IMR-90 (cell line): ENCODE data around the gene SUGP2. TPM values are rescaled to one million over a fixed set of nuclear protein-coding genes. Genes with fewer than 3 reads are reported as not detected.

Experiments
- ATAC-seq: fragments of 200-7000 bp; cut with Tn5 transposase; 2 replicates; pipeline ENCODE4 v1.9.1; 2020; ENCODE audit warnings: low read depth, mild to moderate bottlenecking, moderate library complexity
- BruUV-seq: library from RNA; stranded (reverse); fragments of 400-500 nt; replicated peaks from 2 replicates; lab custom pipeline; 2021; lab: Mats Ljungman, UMichigan
- CTCF ChIA-PET: fragments of 300-600 bp; formaldehyde crosslinking; extraction: SDS; loops from one replicate; lab custom pipeline; 2021; ENCODE audit warnings: antibody characterized with exemption; lab: Yijun Ruan, JAX
- POLR2A ChIA-PET: fragments of 300-600 bp; sonication (Branson Sonifier 250); formaldehyde crosslinking; loops from one replicate; lab custom pipeline; 2022; ENCODE audit warnings: antibody characterized with exemption; ENCODE audit not compliant: unreplicated experiment; lab: Charles Lee
- DNase-seq: peaks from one replicate; pipeline ENCODE4 v3.0.0; 2013
- H2AFZ ChIP-seq: replicated peaks from 2 replicates; pipeline ENCODE3; 2013; ENCODE audit warnings: low read length, mild to moderate bottlenecking; ENCODE audit not compliant: poor library complexity
- H2AK5ac ChIP-seq: 2 replicates; pipeline ENCODE4 v1.6.1; 2013; ENCODE audit warnings: low read depth, low read length, inconsistent platforms
- H2AK9ac ChIP-seq: replicated peaks from 2 replicates; pipeline ENCODE3; 2013; ENCODE audit warnings: mild to moderate bottlenecking, low read depth, low read length, moderate library complexity; ENCODE audit not compliant: poor library complexity
- H2BK120ac ChIP-seq: 2 replicates; pipeline ENCODE4 v1.6.1; 2013; ENCODE audit warnings: low read depth, low read length, inconsistent platforms
- H2BK15ac ChIP-seq: 3 replicates; pipeline ENCODE4 v1.6.1; 2013; ENCODE audit warnings: low read depth, low read length, inconsistent platforms
- H2BK20ac ChIP-seq: 2 replicates; pipeline ENCODE4 v1.6.1; 2013; ENCODE audit warnings: low read depth, mild to moderate bottlenecking, inconsistent platforms, low read length, moderate library complexity
- H2BK5ac ChIP-seq: 2 replicates; pipeline ENCODE4 v1.6.1; 2013; ENCODE audit warnings: mild to moderate bottlenecking, low read depth, low read length, inconsistent platforms; ENCODE audit not compliant: poor library complexity, severe bottlenecking
- H3K14ac ChIP-seq: replicated peaks from 2 replicates; pipeline ENCODE4 v1.6.1; 2013; ENCODE audit warnings: low read depth, low read length, inconsistent platforms
- H3K18ac ChIP-seq: 2 replicates; pipeline ENCODE4 v1.6.1; 2013; ENCODE audit warnings: low read depth, low read length, control low read depth
- H3K23ac ChIP-seq: 2 replicates; pipeline ENCODE4 v1.6.1; 2013; ENCODE audit warnings: low read depth, low read length, inconsistent platforms
- H3K27ac ChIP-seq: 2 replicates; pipeline ENCODE4 v1.5.1; 2013; ENCODE audit warnings: mild to moderate bottlenecking, control low read depth, low read length; ENCODE audit not compliant: insufficient read depth
- H3K27me3 ChIP-seq: 2 replicates; pipeline ENCODE4 v1.6.1; 2013; ENCODE audit warnings: low read length; ENCODE audit not compliant: control insufficient read depth, insufficient read depth
- H3K36me3 ChIP-seq: 2 replicates; pipeline ENCODE4 v1.6.1; 2013; ENCODE audit warnings: low read length, mixed read lengths; ENCODE audit not compliant: control insufficient read depth, insufficient read depth
- H3K4ac ChIP-seq: 2 replicates; pipeline ENCODE4 v1.6.1; 2013; ENCODE audit warnings: low read depth, low read length, inconsistent platforms
- H3K4me1 ChIP-seq: 2 replicates; pipeline ENCODE4 v1.6.1; 2013; ENCODE audit warnings: low read length, mixed read lengths; ENCODE audit not compliant: control insufficient read depth, insufficient read depth
- H3K4me2 ChIP-seq: 2 replicates; pipeline ENCODE4 v1.6.1; 2013; ENCODE audit warnings: low read depth, mild to moderate bottlenecking, control low read depth, low read length, moderate library complexity
- H3K4me3 ChIP-seq: 2 replicates; pipeline ENCODE4 v1.5.1; 2013; ENCODE audit warnings: low read depth, mild to moderate bottlenecking, control low read depth, low read length, moderate library complexity; ENCODE audit not compliant: insufficient read depth
- H3K56ac ChIP-seq: 2 replicates; pipeline ENCODE4 v1.6.1; 2013; ENCODE audit warnings: low read length, inconsistent platforms; ENCODE audit not compliant: insufficient read depth; ENCODE audit errors: extremely low read depth
- H3K79me1 ChIP-seq, 2 experiments: 2 replicates each; pipeline ENCODE4 v1.6.1; 2013; ENCODE audit warnings: low read length in 2 of 2, inconsistent platforms in 1 of 2, low read depth in 1 of 2
- H3K9ac ChIP-seq: 2 replicates; pipeline ENCODE4 v1.6.1; 2013; ENCODE audit warnings: low read depth, low read length, control low read depth
- H3K9me1 ChIP-seq: 2 replicates; pipeline ENCODE4 v1.6.1; 2013; ENCODE audit warnings: low read length, inconsistent platforms; ENCODE audit not compliant: insufficient read depth
- H3K9me3 ChIP-seq: 2 replicates; pipeline ENCODE4 v1.6.1; 2013; ENCODE audit warnings: low read length; ENCODE audit not compliant: control insufficient read depth, insufficient read depth
- H4K20me1 ChIP-seq: 2 replicates; pipeline ENCODE4 v1.6.1; 2013; ENCODE audit warnings: low read length, inconsistent platforms; ENCODE audit not compliant: insufficient read depth
- H4K5ac ChIP-seq: 2 replicates; pipeline ENCODE4 v1.6.1; 2013; ENCODE audit warnings: mild to moderate bottlenecking, low read depth, low read length, control low read depth
- H4K8ac ChIP-seq, 2 experiments: 2 replicates each; pipeline ENCODE4 v1.6.1; 2013; ENCODE audit warnings: low read depth in 2 of 2, low read length in 2 of 2, control low read depth in 1 of 2, inconsistent platforms in 1 of 2
- H4K91ac ChIP-seq: 2 replicates; pipeline ENCODE4 v1.6.1; 2013; ENCODE audit warnings: low read depth, low read length, inconsistent platforms; ENCODE audit not compliant: insufficient read depth
- CEBPB ChIP-seq: IDR thresholded peaks from 2 replicates; pipeline ENCODE4 v1.6.1; 2012; ENCODE audit warnings: low read depth, low read length, improper control_type of control experiment
- ELK1 ChIP-seq: fragments of 150-350 bp; IDR thresholded peaks from 2 replicates; pipeline ENCODE4 v1.6.1; 2016; ENCODE audit warnings: low read depth, mild to moderate bottlenecking, low read length, moderate library complexity, borderline replicate concordance
- MAZ ChIP-seq: IDR thresholded peaks from 2 replicates; pipeline ENCODE4 v1.6.1; 2012; ENCODE audit warnings: low read depth, mild to moderate bottlenecking, low read length, improper control_type of control experiment, moderate library complexity, borderline replicate concordance
- POLR2A ChIP-seq: IDR thresholded peaks from 2 replicates; pipeline ENCODE4 v1.6.1; 2012; ENCODE audit warnings: mild to moderate bottlenecking, low read depth, low read length
- WGBS, 2 experiments: methylation state at CpG; one replicate each; pipeline versions ENCODE4 v1.1.5 to v1.1.7; 2013; ENCODE audit warnings: missing lambda C conversion rate in 2 of 2; ENCODE audit not compliant: insufficient read length in 1 of 2; ENCODE audit errors: extremely low coverage in 2 of 2; 5-methylcytosine and 5-hydroxymethylcytosine counted together
- dilution Hi-C: fragments of 300-500 bp; cut with HindIII; formaldehyde crosslinking; loops from one replicate; pipeline ENCODE4 v1.14.3; 2018; ENCODE audit warnings: low sequenced_read_pairs; ENCODE audit not compliant: unreplicated experiment
- in situ Hi-C: fragments of 300-500 bp; cut with MboI; formaldehyde crosslinking; loops from 3 replicates; pipeline ENCODE4 v1.14.3; 2019; ENCODE audit warnings: low sequenced_read_pairs, inconsistent platforms, mixed read lengths
- intact Hi-C: fragments of 100-400 bp; cut with micrococcal nuclease; formaldehyde crosslinking; loops from 2 replicates; pipeline ENCODE4 v1.10.0; 2022
- polyA plus RNA-seq, 3 experiments: library from polyadenylated mRNA; depleted of rRNA; stranded (reverse); fragments of >200 nt; gene quantifications; 2 replicates each; pipeline ENCODE4 v1.2.3, GENCODE V29; 2012; ENCODE audit warnings: low replicate concordance in 1 of 3
- total RNA-seq: library from RNA; depleted of rRNA; stranded (reverse); fragments of >200 nt; gene quantifications from 2 replicates; pipeline ENCODE4 v1.2.3, GENCODE V29; 2012
- TF ChIP-seq, protein P1 (sequence below): conservative IDR thresholded peaks from 2 replicates; pipeline ENCODE4 v1.5.1; 2012; ENCODE audit warnings: mild to moderate bottlenecking, low read depth, low read length, improper control_type of control experiment

Gene SUGP2
- total and polyA plus RNA-seq, 2 of the 4 experiments (the other 2 are of a cell fraction): 25.8 to 69.2 TPM

- DNase-seq: peak; percentile 31
- POLR2A ChIA-PET: no interaction called here
Observed at GRCh38 chr19:18972301-18972811, 61.0 kb downstream of the SUGP2 start.

More at GRCh38 chr19:18972301-18972811, 61.0 kb downstream of the SUGP2 start:
- no TSS peak for BruUV-seq
- Histone ChIP-seq H2BK15ac (no peak overlapping the region; the same call in 2 of the 3 replicates), H3K14ac (no peak overlapping the region), H3K27me3 (no peaks in the 10 kb centered on the region), H3K18ac (no peak overlapping the region), H2AK5ac (peak overlapping the region; percentile 15; the same call in 1 of the 2 replicates), H3K4me2 (peak overlapping the region; percentile 46; the same call in 1 of the 2 replicates), H3K9me1 (no peaks in the 10 kb centered on the region), H3K4ac (no peak overlapping the region; the same call in 1 of the 2 replicates), H4K8ac (no peak overlapping the region; a peak in 1 of 4 replicates), H3K4me3 (no peak overlapping the region), H2BK20ac (no peak overlapping the region), H3K4me1 (peaks cover 11% of the 10 kb centered on the region), H2AK9ac (no peak overlapping the region), H3K79me1 (no peaks in the 10 kb centered on the region), H3K27ac (no peak overlapping the region; the same call in 1 of the 2 replicates), H3K9me3 (no peaks in the 10 kb centered on the region), H3K36me3 (no peaks in the 10 kb centered on the region), H3K56ac (no peak overlapping the region), H3K9ac (no peak overlapping the region), H4K5ac (no peak overlapping the region), H2BK5ac (no peak overlapping the region), H3K23ac (no peak overlapping the region), H2AFZ (peak overlapping the region; percentile 59), H2BK120ac (no peak overlapping the region), H4K20me1 (no peaks in the 10 kb centered on the region), H4K91ac (no peak overlapping the region)
- CTCF ChIA-PET: interaction anchor here (0.6 to 0.7 kb wide), 3 partner anchors 14 to 82 kb away, joined by 3 to 5 read pairs (median 3); no protein-coding TSS in a partner anchor
- WGBS, 2 experiments: 8% methylated on average over 2 of the region's 12 CpGs; no CpG with 5 or more reads in 1 of the 2 experiments
- TF ChIP-seq CEBPB: no peak
- no peak for TF ChIP-seq MAZ
- no peak for TF ChIP-seq POLR2A
- no peak for TF ChIP-seq ELK1
- TF ChIP-seq, protein P1, sequence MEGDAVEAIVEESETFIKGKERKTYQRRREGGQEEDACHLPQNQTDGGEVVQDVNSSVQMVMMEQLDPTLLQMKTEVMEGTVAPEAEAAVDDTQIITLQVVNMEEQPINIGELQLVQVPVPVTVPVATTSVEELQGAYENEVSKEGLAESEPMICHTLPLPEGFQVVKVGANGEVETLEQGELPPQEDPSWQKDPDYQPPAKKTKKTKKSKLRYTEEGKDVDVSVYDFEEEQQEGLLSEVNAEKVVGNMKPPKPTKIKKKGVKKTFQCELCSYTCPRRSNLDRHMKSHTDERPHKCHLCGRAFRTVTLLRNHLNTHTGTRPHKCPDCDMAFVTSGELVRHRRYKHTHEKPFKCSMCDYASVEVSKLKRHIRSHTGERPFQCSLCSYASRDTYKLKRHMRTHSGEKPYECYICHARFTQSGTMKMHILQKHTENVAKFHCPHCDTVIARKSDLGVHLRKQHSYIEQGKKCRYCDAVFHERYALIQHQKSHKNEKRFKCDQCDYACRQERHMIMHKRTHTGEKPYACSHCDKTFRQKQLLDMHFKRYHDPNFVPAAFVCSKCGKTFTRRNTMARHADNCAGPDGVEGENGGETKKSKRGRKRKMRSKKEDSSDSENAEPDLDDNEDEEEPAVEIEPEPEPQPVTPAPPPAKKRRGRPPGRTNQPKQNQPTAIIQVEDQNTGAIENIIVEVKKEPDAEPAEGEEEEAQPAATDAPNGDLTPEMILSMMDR: no peak
- in situ Hi-C loops: no loop called here
- intact Hi-C loops: no loop called here
- dilution Hi-C loops: no loop called here
- peak; percentile 37 for ATAC-seq
